Anterior cingulate cortex (tissue), 58 donors: ENCODE results near the gene SCO2.
"Not testable (repeated sequence)": the region's sequence is repeated elsewhere in the genome, so short reads cannot be mapped to it uniquely, and the experiment has no call there.

Experiments used
- DNase-seq, 58 donors: peaks; one replicate each; lab custom pipeline; 2025; lab: John Stamatoyannopoulos, UW

SCO2 gene

DNA sequence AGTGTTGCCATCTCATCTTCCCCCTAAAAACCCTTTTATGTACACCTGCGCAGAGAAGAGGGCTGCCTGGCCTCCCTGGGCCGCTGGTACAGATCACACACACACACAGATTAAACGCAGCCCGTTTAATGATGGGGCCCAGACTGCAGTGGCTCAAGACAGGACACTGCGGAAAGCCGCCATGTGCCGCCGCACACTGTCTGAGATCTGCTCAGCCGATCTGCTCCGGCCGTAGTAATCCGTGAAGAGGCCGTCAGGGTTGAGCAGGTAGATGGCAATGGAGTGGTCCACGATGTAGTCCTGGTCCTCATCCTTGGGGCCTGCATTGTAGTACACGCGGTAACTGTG lies 2.0 kb downstream of the SCO2 start:
- no peak for DNase-seq

DNA sequence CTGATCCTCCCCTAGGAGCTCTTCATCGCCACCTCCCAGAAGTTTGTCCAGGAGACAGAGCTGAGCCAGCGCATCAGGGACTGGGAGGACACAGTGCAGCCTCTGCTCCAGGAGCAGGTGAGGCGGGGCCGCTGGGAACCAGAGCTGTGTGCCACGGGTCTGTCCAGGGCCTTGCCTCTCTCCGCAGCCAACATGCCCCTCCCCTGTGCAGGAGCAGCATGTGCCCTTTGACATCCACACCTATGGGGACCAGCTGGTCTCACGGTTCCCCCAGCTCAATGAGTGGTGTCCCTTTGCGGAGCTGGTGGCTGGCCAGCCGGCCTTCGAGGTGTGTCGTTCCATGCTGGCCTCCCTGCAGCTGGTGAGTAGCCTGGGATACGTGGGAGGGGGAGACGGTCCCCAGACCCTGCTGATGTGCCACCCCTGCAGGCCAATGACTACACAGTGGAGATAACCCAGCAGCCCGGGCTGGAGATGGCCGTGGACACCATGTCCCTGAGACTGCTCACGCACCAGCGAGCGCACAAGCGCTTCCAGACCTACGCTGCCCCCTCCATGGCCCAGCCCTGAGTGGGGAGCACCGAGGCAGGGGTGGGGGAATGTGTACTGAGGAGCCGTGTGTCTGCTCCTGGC lies 2.5 kb downstream of the SCO2 start:
- no peak for DNase-seq

DNA sequence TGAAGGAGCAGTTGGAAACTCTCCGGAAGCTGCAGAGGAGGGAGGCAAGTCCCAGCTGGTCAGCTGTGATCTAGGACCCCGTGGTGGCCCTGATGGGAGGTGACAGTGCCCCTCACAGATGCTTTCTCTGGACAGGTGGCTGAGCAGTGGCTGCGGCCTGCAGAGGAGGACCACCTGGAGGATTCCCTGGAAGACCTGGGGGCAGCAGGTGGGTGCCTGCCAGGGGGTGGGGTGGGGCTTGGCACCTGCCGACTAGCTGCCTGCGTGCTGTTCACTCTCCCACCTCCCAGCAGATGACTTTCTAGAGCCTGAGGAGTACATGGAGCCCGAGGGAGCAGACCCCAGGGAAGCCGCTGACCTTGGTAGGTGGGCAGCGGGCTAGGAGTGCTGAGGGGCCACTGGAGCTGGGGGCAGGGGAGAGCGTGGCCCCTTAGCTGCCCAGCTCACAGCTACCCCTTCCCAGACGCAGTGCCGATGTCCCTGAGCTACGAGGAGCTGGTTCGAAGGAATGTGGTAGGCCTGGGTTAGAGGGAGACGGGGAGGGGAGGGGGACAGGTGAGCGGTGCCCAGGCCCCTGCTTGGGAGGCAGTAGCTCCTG lies 3.1 kb downstream of the SCO2 start:
- no peak for DNase-seq

DNA sequence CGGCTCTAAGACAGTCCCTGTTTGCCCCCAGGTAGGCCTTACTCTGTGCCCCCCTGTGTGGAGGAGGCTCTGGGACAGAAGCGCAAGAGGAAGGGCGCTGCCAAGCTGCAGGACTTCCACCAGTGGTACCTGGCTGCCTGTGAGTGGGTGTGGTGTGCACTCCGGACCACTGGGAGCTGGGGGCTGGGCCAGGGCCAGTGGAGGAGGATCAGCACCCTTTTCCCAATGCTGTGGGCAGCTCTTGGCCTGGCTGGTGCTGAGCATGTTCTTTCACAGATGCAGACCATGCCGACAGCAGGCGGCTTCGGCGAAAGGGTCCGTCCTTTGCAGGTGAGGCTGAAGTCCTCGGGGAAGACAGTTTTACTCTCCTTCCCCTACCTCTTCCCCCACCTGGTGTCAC lies 3.7 kb downstream of the SCO2 start:
- DNase-seq: no peak

DNA sequence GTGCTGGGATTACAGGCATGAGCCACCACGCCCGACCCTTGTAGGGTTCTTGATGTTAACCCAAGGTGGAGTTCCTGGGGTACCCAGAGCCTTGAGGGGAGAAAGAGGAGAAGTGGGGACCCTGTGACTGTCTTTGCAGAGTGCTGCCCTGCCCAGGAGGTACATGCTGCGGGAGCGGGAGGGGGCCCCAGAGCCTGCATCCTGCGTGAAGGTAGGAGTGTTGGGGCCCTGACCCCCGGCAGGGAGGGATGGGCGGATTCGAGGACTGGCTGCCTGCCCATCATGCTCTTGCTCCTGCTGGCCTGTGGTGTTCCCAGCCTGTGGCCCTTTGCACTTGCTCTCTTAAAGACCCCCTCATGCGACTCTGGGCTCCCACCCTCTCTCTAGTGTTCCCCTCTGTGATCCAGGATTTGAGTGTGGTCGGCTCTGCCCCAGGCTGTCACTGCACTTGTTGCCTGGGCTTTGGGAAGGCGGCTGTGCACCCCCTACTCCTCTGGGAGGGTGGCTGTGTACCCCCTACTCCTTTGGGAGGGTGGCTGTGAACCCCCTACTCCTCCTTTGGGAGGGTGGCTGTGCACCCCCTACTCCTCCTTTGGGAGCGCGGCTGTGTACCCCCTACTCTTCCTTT lies 4.5 kb downstream of the SCO2 start:
- DNase-seq: no peak

DNA sequence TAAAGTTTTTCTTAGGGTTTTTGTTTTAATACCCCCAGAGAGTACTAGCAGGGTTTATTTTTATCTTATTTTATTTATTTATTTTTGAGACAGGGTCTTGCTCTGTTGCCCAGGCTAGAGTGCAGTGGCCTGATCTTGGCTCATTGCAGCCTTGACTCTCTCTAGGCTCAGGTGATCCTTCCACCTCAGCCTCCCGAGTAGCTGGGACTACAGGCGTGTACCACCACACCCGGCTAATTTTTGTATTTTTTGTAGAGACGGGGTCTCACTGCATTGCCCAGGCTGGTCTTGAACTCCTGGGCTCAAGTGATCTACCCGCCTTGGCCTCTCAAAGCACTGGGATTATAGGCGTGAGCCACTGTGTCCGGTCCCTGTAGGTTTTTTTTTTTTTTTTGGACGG lies 5.2 kb downstream of the SCO2 start:
- DNase-seq: not testable (repeated sequence)

DNA sequence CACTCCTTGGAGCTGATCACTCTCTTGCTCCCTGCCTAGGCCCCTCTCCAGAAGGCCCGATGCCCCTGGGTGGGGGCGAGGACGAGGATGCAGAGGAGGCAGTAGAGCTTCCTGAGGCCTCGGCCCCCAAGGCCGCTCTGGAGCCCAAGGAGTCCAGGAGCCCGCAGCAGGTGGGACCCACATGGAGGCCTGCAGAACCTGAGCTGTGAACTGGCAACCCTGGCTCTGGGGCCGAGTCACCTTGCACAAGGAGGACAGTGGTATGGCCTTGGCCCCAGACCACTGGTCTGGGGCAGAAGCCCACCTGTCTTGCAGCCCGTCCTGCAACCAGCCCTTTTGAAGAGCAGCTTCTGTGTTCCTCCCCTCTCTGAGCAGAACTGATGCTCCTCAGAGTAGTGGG lies 6.2 kb downstream of the SCO2 start:
- no peak for DNase-seq

DNA sequence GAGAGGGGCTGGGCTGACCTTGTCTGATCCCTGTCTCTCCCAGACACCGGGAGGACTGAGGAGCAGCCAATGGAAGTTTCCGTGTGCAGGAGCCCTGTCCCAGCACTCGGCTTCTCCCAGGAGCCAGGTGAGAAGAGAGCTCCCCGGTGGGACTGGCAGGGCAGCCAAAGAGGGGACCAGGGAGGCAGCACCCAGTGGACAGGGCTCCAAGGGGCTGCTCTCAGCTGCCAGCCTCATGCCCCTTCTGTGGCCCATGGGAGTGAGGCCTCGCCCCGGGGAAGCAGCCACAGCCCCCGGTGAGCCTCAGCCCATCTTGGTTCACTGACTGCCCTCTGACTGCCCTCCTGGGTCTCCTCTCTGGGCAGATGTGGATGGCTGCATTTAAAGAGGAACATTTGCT lies 6.8 kb downstream of the SCO2 start:
- DNase-seq: no peak

DNA sequence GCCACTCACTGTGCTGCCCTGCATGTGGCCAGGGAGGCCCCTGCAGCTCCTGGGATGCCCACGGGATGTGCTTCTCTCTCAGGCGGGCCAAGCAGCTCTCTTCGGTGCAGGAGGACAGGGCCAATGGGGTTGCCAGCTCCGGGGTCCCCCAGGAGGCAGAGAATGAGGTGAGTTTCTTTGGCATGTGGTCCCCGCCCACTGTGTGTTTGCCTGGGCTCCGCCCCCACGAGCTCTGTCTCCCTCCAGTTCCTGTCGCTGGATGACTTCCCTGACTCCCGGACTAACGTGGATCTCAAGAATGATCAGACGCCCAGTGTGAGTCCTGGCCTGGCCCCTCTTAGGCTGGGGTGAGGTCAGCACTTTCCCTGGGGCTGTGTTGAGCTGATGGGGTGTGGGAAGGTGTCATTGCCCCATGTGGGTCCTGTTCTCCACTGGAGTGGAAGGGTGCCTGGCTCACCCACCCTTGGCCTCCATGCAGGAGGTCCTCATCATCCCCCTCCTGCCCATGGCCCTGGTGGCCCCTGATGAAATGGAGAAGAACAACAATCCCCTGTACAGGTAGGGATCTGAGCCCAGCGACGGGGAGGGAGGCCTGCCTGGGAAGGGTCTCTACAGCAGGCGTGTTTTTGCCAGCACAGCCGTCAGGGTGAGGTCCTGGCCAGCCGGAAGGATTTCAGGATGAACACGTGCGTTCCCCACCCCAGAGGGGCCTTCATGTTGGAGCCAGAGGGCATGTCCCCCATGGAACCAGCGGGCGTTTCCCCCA lies 7.7 kb downstream of the SCO2 start:
- DNase-seq: no peak

DNA sequence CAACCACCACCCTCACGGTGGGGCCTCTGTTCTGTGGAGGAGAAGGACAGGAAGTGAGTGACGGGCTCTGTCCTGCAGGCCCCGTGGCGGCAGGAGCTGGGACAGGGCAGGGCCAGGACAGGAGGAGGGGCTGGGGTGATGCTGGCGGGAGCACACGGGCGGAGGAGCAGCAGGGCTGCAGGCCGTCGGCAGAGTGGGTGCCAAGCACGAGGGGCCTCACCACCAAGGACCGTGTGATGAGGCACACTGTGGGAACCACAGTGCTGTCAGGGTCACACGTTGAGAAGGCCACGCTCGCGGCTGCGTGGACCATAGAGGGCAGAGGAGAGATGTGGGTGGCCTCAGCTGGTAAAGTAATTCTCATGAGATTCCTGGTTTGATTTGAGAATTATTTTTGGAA lies 8.5 kb downstream of the SCO2 start:
- DNase-seq: no peak

DNA sequence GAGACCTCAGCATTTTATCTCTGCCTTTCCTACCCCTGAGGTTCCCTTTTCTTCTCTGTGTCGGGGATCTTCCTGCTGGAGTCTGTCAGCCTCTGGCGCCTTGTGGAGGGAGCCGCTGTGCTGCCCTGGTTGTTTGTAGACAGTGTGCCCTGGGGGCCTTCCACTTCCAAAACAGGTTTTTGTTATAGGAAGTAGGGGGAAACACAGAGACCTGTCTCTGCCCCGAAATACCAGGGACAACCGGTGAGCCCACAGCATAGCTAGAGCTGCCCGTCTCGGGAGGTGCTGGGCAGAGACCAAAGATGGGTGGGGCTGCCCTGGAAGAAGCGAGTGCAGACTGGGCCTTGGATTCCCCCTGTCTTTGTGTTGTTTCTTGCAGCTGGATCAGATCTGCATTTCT lies 9.3 kb downstream of the SCO2 start:
- DNase-seq: no peak

DNA sequence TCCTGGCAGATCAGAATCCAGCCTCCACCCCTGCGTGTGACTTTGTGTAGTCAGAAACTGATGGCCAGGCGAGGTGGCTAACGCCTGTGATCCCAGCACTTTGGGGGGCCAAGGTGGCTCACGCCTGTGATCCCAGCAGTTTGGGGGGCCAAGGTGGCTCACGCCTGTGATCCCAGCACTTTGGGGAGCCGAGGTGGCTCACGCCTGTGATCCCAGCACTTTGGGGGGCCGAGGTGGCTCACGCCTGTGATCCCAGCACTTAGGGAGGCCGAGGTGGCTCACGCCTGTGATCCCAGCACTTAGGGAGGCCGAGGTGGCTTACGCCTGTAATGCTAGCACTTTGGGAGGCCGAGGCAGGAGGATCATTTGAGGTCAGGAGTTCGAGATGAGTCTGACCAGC lies 12.2 kb downstream of the SCO2 start:
- no peak for DNase-seq

DNA sequence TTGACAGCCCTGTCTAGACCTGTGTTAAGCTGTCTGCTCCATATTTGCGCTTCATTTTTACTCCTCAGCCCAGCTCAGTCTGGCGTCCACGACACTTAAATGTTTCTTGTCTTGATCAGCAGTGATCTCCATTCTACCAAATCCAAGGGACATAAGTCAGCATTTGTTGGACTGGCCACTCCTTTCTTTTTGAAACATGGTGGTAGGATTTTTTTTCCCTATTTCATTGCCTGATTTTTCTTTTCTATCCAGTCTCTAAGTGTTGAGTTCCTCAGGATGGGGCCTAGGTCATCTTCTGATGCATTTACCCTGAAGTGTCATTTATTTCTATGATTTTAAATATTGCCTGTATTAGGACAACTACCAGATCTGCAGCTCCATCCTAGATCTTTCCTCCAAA lies 16.5 kb downstream of the SCO2 start:
- no peak for DNase-seq

DNA sequence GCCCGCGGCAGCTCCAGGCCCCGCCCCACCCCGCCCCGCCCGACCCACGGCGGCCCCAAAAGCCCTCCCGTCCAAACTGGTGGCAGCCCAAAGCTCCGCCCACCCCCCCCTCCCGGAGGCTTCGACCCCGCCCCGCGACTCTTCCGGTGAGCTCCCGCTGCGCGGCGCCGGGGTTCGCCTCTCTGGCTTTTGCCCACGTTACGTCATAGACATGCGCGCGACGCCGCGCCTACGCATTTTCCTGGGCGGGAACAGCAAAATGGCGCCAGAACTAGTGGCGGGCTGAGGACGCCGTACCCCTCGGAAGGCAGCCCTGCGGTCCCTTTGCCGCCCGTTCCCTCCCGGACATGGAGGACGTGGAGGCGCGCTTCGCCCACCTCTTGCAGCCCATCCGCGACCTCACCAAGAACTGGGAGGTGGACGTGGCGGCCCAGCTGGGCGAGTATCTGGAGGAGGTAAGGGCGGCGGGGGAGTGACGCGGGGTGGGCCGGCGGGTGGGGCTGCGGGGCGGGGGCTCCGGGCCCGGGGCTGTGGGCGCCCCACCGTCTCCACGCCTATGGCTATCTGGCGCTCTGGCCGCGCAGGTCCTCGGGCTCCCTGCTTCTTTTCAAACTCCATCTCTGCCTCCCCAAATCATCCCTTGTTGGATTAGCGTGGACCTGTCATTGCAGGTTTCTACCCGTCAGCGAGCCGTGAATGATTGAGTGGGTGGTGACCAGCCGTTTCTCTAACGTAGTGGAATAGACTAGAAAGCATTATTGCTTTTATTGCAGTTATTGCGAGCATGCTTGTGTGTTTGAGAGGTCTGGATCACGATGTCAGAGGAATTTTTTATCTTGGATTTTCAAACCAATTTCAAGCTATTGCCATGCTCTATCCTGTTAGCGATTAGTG lies 17.2 kb downstream of the SCO2 start, which contains the start of gene NCAPH2:
Gene NCAPH2, plus strand, starts transcription at position 234 of the 894 bp plus-strand sequence. Its CDS starts 114 bp downstream, at position 348.
- peak in 49 of 58 donors; percentile 84 to 100 (median 99) for DNase-seq

DNA sequence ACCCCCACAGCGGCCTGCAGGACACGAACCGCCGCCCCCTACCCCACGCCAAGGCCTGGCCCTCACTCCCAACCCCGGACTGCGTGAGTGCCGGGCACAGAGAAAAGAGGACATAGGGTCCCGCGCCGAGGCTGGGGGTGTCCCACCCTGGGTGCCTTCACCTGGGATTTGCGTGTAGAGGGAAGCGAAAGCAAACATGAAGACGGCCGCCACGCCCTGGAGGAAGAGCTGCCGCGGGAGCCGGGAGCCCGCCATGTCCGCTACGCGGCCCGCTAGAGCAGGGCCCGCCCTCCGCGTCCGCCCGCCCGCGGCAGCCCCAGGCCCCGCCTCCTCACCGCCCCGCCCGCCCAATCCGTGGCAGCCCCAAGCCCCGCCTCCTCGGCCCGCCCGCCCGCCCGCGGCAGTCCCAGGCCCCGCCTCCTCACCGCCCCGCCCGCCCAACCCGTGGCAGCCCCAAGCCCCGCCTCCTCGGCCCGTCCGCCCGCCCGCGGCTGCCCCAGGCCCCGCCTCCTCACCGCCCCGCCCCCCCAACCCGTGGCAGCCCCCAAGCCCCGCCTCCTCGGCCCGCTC lies 17.9 kb downstream of the SCO2 start, which contains the start of gene LMF2:
Gene LMF2, minus strand, starts transcription at position 282 of the 570 bp plus-strand sequence. Its CDS starts 27 bp downstream, at position 255.
- peak in 42 of 58 donors; percentile 63 to 100 (median 99) for DNase-seq

DNA sequence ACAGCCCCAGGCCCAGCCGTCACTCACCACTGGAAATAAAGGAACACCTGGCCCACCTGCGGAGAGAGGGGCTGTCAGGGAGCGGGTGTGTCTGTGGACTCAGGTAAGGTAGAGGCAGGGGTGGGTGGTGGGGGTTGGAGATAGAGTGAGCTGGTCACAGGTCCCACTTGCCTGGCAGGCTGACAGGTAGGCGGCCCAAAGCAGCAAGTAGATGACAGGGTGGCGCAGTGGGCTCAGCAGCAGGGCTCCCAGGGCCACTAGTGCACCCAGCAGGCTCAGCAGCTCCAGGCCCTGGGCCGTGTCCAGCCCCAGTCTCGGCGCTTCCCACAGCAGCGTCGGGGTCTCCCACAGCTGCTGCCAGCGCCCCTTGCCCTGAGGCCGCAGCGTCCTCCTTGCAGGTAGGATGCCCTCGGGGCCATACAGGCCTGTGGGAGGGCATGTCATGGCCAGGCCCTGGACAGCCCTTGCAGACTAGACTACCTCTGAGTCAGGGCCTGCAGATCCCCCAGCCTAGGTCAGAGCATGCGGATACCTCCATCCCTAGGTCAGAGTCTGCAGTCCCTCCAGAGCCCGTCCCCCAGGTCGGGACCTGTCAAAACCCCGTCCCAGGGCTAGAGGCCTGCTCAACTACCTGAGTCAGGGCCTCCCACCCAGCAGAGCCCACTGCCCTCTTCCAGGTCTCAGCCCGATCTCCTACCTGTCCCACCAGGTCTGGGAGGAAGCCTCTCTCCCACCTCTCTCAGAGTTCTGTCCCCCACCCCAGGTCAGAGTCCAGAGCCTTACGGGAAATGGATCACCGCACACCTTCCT lies 18.6 kb downstream of the SCO2 start:
- DNase-seq: no peak

DNA sequence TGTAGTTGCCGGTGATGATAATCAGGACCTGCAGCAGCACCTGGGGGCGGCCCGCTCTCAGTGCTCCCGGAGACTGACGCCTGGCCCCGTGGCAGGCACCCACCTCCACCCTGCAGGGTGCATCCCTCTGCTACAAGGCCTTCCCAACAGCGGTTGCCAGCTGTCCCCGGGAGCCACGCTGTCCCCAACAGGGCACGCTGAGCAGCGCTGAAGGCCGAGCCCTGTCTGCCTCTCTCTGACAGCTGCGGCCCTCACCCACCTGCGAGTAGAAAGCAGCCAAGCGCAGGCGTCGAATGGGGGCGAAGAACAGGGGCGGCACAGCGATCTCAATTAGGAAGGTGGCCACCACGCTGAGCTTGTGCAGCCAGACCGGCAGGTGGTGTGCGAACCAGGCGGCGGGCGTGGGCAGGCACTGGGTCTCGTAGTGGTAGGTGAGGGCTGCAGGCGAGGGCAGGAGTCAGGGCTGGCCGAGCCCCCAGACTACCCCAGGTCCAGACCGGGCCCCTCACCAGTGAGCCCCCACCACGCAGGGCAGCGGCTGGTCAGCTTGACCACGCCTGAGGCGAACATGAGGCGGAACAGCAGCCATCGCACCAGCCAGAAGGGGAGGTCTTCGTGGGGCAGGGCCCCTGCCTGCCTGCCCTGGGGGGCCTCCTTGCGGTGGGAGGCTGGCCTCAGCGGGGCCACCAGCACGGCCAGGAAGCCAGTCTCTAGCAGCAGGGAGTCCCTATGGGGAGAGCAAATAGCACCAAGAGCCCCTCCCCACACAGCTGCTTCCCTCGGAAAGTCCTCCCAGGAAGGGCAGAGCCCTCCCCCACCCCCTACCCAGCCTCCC lies 19.4 kb downstream of the SCO2 start:
- DNase-seq: no peak

DNA sequence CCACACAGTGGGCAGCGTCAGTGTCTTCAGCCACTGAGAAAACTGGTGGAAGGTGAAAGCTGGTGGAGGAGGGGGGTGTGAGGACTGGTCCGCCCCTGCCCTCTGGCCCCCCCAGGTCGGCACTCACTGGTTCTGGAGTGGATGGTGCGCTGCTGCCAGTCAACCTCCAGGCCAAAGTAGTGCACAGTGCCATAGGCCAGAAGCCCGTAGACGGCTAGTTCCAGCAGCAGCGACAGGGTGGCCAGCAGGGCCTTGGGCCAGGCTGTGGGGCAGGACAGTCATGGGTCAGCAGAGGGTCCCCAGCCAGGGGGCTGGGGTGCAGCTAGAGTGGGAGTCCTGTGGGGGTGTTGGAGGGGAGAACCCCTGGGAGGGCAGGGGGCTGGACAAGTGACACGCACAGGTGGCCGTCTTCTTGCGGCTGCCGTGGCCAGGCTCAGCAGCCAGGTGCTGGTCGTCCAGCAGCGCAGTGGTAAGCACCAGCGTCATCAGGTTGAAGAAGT lies 20.1 kb downstream of the SCO2 start:
- no peak for DNase-seq
